Left lung (tissue), 10 donors: Measurements from ENCODE around the gene GPX4. TPM values are rescaled to one million over a fixed set of nuclear protein-coding genes. Genes with fewer than 3 reads are reported as not detected.

ENCODE experiments used
- ATAC-seq: fragments of 200-7000 bp; cut with Tn5 transposase; one replicate; pipeline ENCODE4 v1.9.1; 2020; ENCODE audit warnings: moderate library complexity
- DNase-seq, 4 donors: peaks; one replicate each; pipeline ENCODE4 v3.0.0-alpha.2; 2013 to 2020
- H3K27ac ChIP-seq, 2 donors: fragments of 200-600 bp; sonication (generic) in 1 of 2; one replicate each; pipeline versions ENCODE4 v1.5.0 to v1.8.0; 2020 to 2021
- H3K27me3 ChIP-seq, 2 donors: fragments of 200-600 bp; sonication (generic) in 1 of 2; one replicate each; pipeline versions ENCODE4 v1.5.0 to v1.8.0; 2020 to 2021
- H3K36me3 ChIP-seq, 2 donors: fragments of 200-600 bp; sonication (generic) in 1 of 2; one replicate each; pipeline versions ENCODE4 v1.5.0 to v1.8.0; 2020 to 2021
- H3K4me1 ChIP-seq, 2 donors: fragments of 200-600 bp; one replicate each; pipeline ENCODE4 v1.8.0; 2021
- H3K4me3 ChIP-seq, 2 donors: fragments of 200-600 bp; sonication (generic) in 1 of 2; one replicate each; pipeline versions ENCODE4 v1.5.0 to v1.8.0; 2020 to 2021; ENCODE audit warnings: mild to moderate bottlenecking in 1 of 2
- H3K9me3 ChIP-seq, 2 donors: fragments of 200-600 bp; sonication (generic) in 1 of 2; one replicate each; pipeline versions ENCODE4 v1.5.0 to v1.8.0; 2020 to 2021
- intact Hi-C, 2 donors: fragments of 100-400 bp; cut with DNase I; formaldehyde crosslinking; loops; one replicate each; pipeline versions ENCODE4 v1.11.2 to v1.14.2; 2022
- polyA plus RNA-seq, 6 donors: library from polyadenylated mRNA; unstranded; fragments of 120-200 nt; gene quantifications; one replicate each; pipeline ENCODE4 v1.2.1, GENCODE V29; 2013; ENCODE audit not compliant: insufficient read length in 6 of 6
- total RNA-seq, 2 donors: library from RNA; stranded (reverse); fragmentation: NEBNext Ultra II Directional; extraction: Animal tissue kit (Norgen Biotek cat#: 25700); gene quantifications; one replicate each; pipeline ENCODE4 v1.2.1, GENCODE V29; 2021
- TF ChIP-seq, protein P1 (sequence below), 2 donors: fragments of 200-600 bp; sonication (generic) in 1 of 2; IDR thresholded peaks; one replicate each; pipeline versions ENCODE4 v1.5.0 to v1.8.0; 2021; ENCODE audit warnings: antibody characterized with exemption in 2 of 2
- donor health status: DM: no; HTN: yes; CAD: no.
- donor health status: DM: no; HTN: no; CAD: no.

GPX4 gene
- total and polyA plus RNA-seq, 8 donors, result 146 to 365 (median 213) TPM

DNA sequence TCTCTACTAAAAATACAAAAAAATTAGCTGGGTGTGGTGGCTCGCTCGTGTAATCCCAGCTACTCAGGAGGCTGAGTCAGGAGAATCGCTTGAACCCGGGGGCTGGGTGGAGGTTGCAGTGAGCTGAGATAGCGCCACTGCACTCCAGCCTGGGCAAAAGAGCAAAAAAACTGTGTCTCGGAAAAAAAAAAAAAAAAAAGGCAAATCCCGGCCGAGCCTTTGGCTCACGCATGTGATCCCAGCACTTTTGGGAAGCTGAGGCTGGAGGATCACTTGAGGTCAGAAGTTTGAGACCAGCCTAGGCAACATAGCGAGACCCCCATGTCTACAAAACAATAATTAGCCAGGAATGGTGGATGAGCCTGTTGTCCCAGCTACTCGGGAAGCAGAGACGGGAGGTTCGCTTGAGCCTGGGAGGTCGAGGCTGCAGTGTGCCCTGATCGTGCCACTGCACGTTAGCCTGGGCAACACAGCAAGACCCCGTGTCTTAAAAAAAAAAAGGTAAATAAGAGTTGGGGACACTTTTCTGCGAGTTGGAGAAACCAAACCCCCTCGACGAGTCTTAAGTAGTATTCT is 574 bp upstream of the GPX4 start:
- Histone ChIP-seq H3K27ac (peak overlapping the region; percentile 93 to 97), H3K4me1 (peaks cover 50 to 91% of the 10 kb centered on the region in 2 donors), H3K27me3 (no peaks in the 10 kb centered on the region), H3K4me3 (peak overlapping the region; percentile 7 to 71), H3K9me3 (peaks cover 0 to 1% of the 10 kb centered on the region in 2 donors), H3K36me3 (peaks cover 0 to 25% of the 10 kb centered on the region in 2 donors)
- no peak for DNase-seq
- ATAC-seq, result no peak
- TF ChIP-seq, protein P1, sequence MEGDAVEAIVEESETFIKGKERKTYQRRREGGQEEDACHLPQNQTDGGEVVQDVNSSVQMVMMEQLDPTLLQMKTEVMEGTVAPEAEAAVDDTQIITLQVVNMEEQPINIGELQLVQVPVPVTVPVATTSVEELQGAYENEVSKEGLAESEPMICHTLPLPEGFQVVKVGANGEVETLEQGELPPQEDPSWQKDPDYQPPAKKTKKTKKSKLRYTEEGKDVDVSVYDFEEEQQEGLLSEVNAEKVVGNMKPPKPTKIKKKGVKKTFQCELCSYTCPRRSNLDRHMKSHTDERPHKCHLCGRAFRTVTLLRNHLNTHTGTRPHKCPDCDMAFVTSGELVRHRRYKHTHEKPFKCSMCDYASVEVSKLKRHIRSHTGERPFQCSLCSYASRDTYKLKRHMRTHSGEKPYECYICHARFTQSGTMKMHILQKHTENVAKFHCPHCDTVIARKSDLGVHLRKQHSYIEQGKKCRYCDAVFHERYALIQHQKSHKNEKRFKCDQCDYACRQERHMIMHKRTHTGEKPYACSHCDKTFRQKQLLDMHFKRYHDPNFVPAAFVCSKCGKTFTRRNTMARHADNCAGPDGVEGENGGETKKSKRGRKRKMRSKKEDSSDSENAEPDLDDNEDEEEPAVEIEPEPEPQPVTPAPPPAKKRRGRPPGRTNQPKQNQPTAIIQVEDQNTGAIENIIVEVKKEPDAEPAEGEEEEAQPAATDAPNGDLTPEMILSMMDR (IDR thresholded peaks at IDR 0.05), result no peak
- intact Hi-C loops, result no loop called here

DNA sequence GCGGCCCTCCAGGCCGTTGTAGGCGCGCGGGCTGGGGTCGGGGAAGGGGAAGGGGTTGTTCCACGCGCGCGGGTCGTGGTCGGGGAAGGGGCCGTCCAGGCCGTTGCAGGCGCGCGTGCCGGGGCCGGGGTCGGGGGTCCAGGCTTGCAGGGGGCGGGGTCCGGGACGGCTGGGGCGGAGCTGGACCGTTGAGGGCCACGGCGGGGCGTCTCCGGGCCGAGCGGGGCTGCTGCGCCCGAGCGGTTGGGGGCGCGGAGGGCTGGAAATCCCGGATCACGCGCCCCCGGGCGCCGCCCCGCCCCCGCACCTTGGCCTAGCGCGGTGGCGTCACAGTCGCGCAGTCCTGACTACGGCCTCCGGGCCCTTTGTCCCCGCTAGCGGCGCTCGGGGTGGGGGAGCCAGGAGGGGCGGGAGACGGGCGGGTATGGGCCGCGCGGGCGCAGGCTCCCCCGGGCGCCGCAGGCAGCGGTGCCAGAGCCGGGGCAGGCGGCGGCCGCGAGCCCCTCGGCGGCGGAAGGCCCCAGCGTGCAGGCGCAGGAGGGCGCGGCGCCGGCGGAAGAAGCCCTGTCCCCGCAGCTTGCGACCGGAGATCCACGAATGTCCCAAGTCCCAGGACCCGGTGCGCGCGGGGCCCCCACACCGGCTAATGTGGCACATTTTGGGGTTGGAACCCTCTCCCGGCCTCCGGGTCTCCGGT is 665 bp downstream of the GPX4 start:
- H3K4me3 ChIP-seq, result peak overlapping the region; percentile 62 to 71
- DNase-seq, result peak; percentile 63 to 93 (median 88)
- peak; percentile 40 for ATAC-seq
- H3K36me3 ChIP-seq, result peaks cover 0 to 37% of the 10 kb centered on the region in 2 donors
- no peaks in the 10 kb centered on the region for H3K27me3 ChIP-seq
- H3K27ac ChIP-seq, result peak overlapping the region; percentile 95 to 97
- peaks cover 0 to 1% of the 10 kb centered on the region in 2 donors for H3K9me3 ChIP-seq
- TF ChIP-seq, protein P1 (IDR thresholded peaks at IDR 0.05), result no peak
- peaks cover 41 to 87% of the 10 kb centered on the region in 2 donors for H3K4me1 ChIP-seq
- intact Hi-C loops, result no loop called here

DNA sequence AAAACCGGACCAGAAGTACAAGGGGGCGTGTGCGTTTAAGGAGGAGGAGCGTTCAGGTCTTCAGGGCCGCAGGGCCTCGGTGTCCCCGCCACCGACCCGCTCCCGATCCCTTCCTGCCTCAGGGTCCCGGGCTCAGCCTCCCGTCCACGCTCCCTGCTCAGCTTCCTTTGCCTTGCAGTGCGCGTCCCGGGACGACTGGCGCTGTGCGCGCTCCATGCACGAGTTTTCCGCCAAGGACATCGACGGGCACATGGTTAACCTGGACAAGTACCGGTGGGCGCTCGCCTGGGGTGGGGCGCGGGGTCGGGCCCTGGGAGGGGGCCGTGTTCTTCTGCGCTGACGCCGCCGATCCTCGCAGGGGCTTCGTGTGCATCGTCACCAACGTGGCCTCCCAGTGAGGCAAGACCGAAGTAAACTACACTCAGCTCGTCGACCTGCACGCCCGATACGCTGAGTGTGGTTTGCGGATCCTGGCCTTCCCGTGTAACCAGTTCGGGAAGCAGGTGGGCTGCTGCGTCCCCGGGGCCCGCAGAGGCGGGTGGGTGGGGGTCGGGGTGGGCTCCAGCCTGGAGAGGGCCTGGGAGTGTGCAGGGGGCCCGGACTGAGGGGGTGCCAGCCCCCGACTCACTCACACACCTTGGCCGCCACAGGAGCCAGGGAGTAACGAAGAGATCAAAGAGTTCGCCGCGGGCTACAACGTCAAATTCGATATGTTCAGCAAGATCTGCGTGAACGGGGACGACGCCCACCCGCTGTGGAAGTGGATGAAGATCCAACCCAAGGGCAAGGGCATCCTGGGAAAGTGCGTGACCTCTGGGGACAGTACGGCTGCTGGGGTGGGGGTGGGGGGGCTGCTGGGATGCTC is 1.4 kb downstream of the GPX4 start:
- Histone ChIP-seq H3K27ac (peak overlapping the region; percentile 95 to 97), H3K4me1 (peaks cover 41 to 79% of the 10 kb centered on the region in 2 donors), H3K36me3 (peaks cover 0 to 45% of the 10 kb centered on the region in 2 donors), H3K4me3 (peak overlapping the region; percentile 62 to 71), H3K27me3 (no peaks in the 10 kb centered on the region), H3K9me3 (no peaks in the 10 kb centered on the region)
- peak in 1 of 4 donors; percentile 50 for DNase-seq
- TF ChIP-seq, protein P1 (IDR thresholded peaks at IDR 0.05), result no peak
- ATAC-seq, result no peak
- intact Hi-C loops, result no loop called here

DNA sequence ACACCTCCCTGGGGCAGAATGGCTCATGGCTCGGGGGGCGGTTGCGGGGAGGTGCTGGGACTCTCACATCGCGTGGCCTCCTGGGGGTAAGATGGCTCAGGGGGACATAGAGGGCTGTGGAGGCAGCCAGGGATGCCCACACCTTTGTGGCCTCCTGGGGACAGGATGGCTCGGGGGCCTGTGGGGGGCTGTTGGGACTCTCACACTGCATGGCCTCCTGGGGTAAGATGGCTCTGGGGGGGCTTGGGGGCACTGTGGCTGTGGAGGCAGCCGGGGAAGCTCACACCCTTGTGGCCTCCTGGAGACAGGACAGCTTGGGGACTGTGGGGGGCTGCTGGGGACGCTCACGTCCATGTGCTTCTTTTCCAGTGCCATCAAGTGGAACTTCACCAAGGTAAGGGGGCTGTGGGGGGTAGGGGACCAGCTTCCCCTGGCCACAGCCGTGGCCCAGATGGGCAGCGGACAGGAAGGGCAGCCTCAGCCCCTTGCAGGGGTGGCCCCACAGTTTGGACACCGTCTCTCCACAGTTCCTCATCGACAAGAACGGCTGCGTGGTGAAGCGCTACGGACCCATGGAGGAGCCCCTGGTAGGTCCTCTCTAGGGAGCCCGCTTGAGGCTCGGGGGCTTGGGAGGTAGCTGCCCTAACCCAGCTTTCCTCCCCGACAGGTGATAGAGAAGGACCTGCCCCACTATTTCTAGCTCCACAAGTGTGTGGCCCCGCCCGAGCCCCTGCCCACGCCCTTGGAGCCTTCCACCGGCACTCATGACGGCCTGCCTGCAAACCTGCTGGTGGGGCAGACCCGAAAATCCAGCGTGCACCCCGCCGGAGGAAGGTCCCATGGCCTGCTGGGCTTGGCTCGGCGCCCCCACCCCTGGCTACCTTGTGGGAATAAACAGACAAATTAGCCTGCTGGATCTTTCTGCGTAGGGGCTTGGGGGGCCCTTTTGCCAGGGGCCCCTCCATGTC is 2.4 kb downstream of the GPX4 start:
- intact Hi-C loops, result no loop called here
- ATAC-seq (no peak), DNase-seq (no peak)
- TF ChIP-seq, protein P1 (IDR thresholded peaks at IDR 0.05), result no peak
- Histone ChIP-seq H3K27ac (peak overlapping the region in 1 of 2 donors; percentile 50), H3K9me3 (no peaks in the 10 kb centered on the region), H3K36me3 (peaks cover 0 to 54% of the 10 kb centered on the region in 2 donors), H3K4me1 (peaks cover 35 to 70% of the 10 kb centered on the region in 2 donors), H3K4me3 (no peak overlapping the region), H3K27me3 (no peaks in the 10 kb centered on the region)
